NCI-H748 (cell line): ENCODE results near the gene FRYL.
"Not testable (repeated sequence)": the region's sequence is repeated elsewhere in the genome, so short reads cannot be mapped to it uniquely, and the experiment has no call there.

Experiments
- DNase-seq: peaks from one replicate; lab custom pipeline; 2025; ENCODE audit not compliant: unreplicated experiment; lab: John Stamatoyannopoulos, UW

The FRYL gene

GRCh38 chr4:48786549-48786948, 6.5 kb upstream of the FRYL start:
- DNase-seq, result peak; percentile 4

GRCh38 chr4:48785302-48785701, 5.2 kb upstream of the FRYL start:
- DNase-seq, result no peak

- DNase-seq, result peak; percentile 54
Measured at GRCh38 chr4:48781968-48782367, 1.9 kb upstream of the FRYL start.

- DNase-seq, result peak; percentile 53
Measured at GRCh38 chr4:48780865-48781214, 761 bp upstream of the FRYL start.

- DNase-seq, result peak; percentile 66
Measured at GRCh38 chr4:48779095-48779997, 733 bp downstream of the FRYL start.

GRCh38 chr4:48778431-48779094, 1.5 kb downstream of the FRYL start:
- DNase-seq, result no peak

- DNase-seq, result no peak
Measured at GRCh38 chr4:48777739-48778138, 2.3 kb downstream of the FRYL start.

GRCh38 chr4:48774760-48775710, 5.0 kb downstream of the FRYL start:
- no peak for DNase-seq

- no peak for DNase-seq
Measured at GRCh38 chr4:48772556-48772955, 7.5 kb downstream of the FRYL start.

GRCh38 chr4:48767055-48767929, 12.8 kb downstream of the FRYL start:
- no peak for DNase-seq

- DNase-seq, result no peak
Measured at GRCh38 chr4:48766131-48766792, 13.8 kb downstream of the FRYL start.

GRCh38 chr4:48762408-48762807, 17.7 kb downstream of the FRYL start:
- no peak for DNase-seq

- no peak for DNase-seq
Measured at GRCh38 chr4:48761286-48761685, 18.8 kb downstream of the FRYL start.

- DNase-seq, result not testable (repeated sequence)
Measured at GRCh38 chr4:48758703-48759102, 21.4 kb downstream of the FRYL start.

- no peak for DNase-seq
Measured at GRCh38 chr4:48756689-48757220, 23.3 kb downstream of the FRYL start.

GRCh38 chr4:48755281-48755680, 24.8 kb downstream of the FRYL start:
- DNase-seq, result no peak

GRCh38 chr4:48753159-48753558, 26.9 kb downstream of the FRYL start:
- no peak for DNase-seq

- DNase-seq, result no peak
Measured at GRCh38 chr4:48752726-48753125, 27.4 kb downstream of the FRYL start.

- DNase-seq, result no peak
Measured at GRCh38 chr4:48752246-48752645, 27.8 kb downstream of the FRYL start.
